Trophoblast cell (in vitro differentiated cells and primary cell): Measurements from ENCODE around the gene TSPOAP1.

Source experiments
- DNase-seq, 2 donors: peaks; one replicate each; pipeline ENCODE4 v3.0.0-alpha.2; 2016
- H2AFZ ChIP-seq: 2 replicates; pipeline ENCODE4 v1.6.1; 2013; ENCODE audit warnings: low read length, moderate library complexity, mild to moderate bottlenecking; ENCODE audit not compliant: insufficient read depth, poor library complexity
- H2AK5ac ChIP-seq: 2 replicates; pipeline ENCODE4 v1.6.1; 2013; ENCODE audit warnings: mild to moderate bottlenecking, low read length
- H2BK120ac ChIP-seq: 2 replicates; pipeline ENCODE4 v1.6.1; 2013; ENCODE audit warnings: low read length, mild to moderate bottlenecking, moderate library complexity; ENCODE audit not compliant: insufficient read depth, poor library complexity
- H2BK12ac ChIP-seq: 2 replicates; pipeline ENCODE4 v1.6.1; 2013; ENCODE audit warnings: mild to moderate bottlenecking, low read length, moderate library complexity
- H2BK5ac ChIP-seq: 2 replicates; pipeline ENCODE4 v1.6.1; 2013; ENCODE audit warnings: low read length, low read depth, moderate library complexity, mild to moderate bottlenecking; ENCODE audit not compliant: poor library complexity
- H3K14ac ChIP-seq: 2 replicates; pipeline ENCODE4 v1.6.1; 2013; ENCODE audit warnings: mild to moderate bottlenecking, low read length
- H3K18ac ChIP-seq: 2 replicates; pipeline ENCODE4 v1.6.1; 2013; ENCODE audit warnings: mild to moderate bottlenecking, low read length
- H3K23ac ChIP-seq: 2 replicates; pipeline ENCODE4 v1.6.1; 2013; ENCODE audit warnings: low read length
- H3K27ac ChIP-seq: 2 replicates; pipeline ENCODE4 v1.5.1; 2013; ENCODE audit warnings: low read depth, mild to moderate bottlenecking, inconsistent platforms, low read length, moderate library complexity
- H3K27me3 ChIP-seq: 2 replicates; pipeline ENCODE4 v1.6.1; 2013; ENCODE audit warnings: inconsistent platforms, mild to moderate bottlenecking, low read length, moderate library complexity; ENCODE audit not compliant: insufficient read depth
- H3K36me3 ChIP-seq, 2 experiments: 1 replicate in 1 of 2; 2 replicates in 1 of 2; pipeline ENCODE4 v1.6.1; 2013; ENCODE audit warnings: low read length in 2 of 2, mild to moderate bottlenecking in 2 of 2, moderate library complexity in 1 of 2; ENCODE audit not compliant: insufficient read depth in 2 of 2, control insufficient read depth in 1 of 2
- H3K4ac ChIP-seq: 2 replicates; pipeline ENCODE4 v1.6.1; 2013; ENCODE audit warnings: low read depth, mild to moderate bottlenecking, low read length, moderate library complexity
- H3K4me1 ChIP-seq, 2 experiments: 1 replicate in 1 of 2; 2 replicates in 1 of 2; pipeline ENCODE4 v1.6.1; 2013; ENCODE audit warnings: low read length in 2 of 2, mild to moderate bottlenecking in 2 of 2, moderate library complexity in 1 of 2; ENCODE audit not compliant: insufficient read depth in 2 of 2, control insufficient read depth in 1 of 2
- H3K4me2 ChIP-seq: 2 replicates; pipeline ENCODE4 v1.6.1; 2013; ENCODE audit warnings: inconsistent platforms, mild to moderate bottlenecking, low read length, moderate library complexity
- H3K4me3 ChIP-seq: 2 replicates; pipeline ENCODE4 v1.5.1; 2013; ENCODE audit warnings: mild to moderate bottlenecking, low read depth, low read length, inconsistent platforms
- H3K79me1 ChIP-seq: one replicate; pipeline ENCODE4 v1.6.1; 2013; ENCODE audit warnings: low read length
- H3K79me2 ChIP-seq: 2 replicates; pipeline ENCODE4 v1.6.1; 2013; ENCODE audit warnings: low read length, mild to moderate bottlenecking; ENCODE audit not compliant: control insufficient read depth, insufficient read depth, poor library complexity
- H3K9ac ChIP-seq: 2 replicates; pipeline ENCODE4 v1.6.1; 2013; ENCODE audit warnings: mild to moderate bottlenecking, low read length
- H3K9me3 ChIP-seq: 2 replicates; pipeline ENCODE4 v1.6.1; 2013; ENCODE audit warnings: low read depth, mild to moderate bottlenecking, control low read depth, inconsistent platforms, low read length; ENCODE audit not compliant: insufficient read depth
- H4K12ac ChIP-seq: 2 replicates; pipeline ENCODE4 v1.6.1; 2013; ENCODE audit warnings: low read depth, mild to moderate bottlenecking, low read length, moderate library complexity
- H4K8ac ChIP-seq: 2 replicates; pipeline ENCODE4 v1.6.1; 2013; ENCODE audit warnings: low read depth, mild to moderate bottlenecking, low read length, moderate library complexity
- H4K91ac ChIP-seq: one replicate; pipeline ENCODE4 v1.6.1; 2013; ENCODE audit warnings: low read depth, mild to moderate bottlenecking, low read length, moderate library complexity
- WGBS: extraction: QIAGEN DNeasy Blood & Tissue Kit; methylation state at CpG from one replicate; pipeline ENCODE4 v1.1.7; 2013; ENCODE audit warnings: missing lambda C conversion rate; ENCODE audit not compliant: insufficient read length, insufficient coverage; ENCODE audit errors: extremely low coverage; 5-methylcytosine and 5-hydroxymethylcytosine counted together

TSPOAP1 gene

DNA sequence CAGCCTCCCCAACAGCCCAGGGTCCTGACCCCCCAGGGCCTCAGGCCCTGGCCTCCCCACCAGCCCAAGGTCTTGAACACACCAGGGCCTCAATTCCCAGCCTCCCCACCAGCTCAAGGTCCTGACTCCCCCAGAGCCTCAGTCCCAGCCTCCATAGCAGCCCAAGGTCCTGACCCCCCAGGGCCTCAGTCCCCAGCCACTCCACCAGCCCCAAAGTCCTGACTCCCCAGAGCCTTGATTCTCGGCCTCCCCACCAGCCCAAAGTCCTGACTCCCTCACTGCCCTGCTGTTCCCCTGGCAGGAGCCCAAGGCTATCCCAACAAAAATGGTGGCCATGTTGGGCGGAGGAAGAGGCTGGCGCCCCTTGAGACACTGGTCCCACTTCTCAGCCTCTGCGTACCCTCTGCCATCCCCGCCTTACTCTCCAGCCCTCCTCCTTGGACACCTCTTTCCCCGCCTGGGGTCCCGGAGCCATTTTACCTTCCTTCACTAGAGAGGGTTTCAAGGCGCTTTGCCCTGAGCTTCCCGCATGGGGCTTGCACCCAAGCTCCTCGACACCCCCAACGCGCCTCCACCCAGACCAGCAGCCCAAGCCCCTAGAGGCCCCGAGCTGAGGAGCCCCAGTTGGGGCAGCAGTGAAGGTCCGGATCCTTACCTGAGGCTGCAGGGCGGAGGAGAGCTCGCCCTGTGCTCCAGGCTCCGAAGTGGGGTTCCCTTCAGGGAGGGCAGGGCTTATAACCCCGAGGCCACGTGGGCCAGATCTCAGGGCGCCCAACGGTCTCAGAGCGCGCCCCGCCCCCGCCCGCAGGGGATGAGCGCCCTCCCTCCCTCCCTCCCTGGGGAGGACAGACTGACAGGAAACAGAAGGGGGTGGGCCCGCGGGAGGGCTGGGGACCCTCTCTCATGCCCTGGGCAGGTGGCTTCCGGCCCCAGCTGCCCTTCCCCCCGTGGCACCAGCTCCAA lies 3.5 kb upstream of the TSPOAP1 start:
- DNase-seq, result no peak
- Histone ChIP-seq H2BK12ac (no peak overlapping the region), H3K4me1 (peaks cover 15 to 21% of the 10 kb centered on the region in 2 experiments), H4K91ac (peak overlapping the region; percentile 27), H4K12ac (no peak overlapping the region), H3K27ac (no peak overlapping the region), H3K9me3 (no peaks in the 10 kb centered on the region), H3K4ac (no peak overlapping the region), H3K4me2 (no peak overlapping the region), H3K79me1 (peaks cover 8% of the 10 kb centered on the region), H4K8ac (no peak overlapping the region), H2AK5ac (no peak overlapping the region), H2BK5ac (no peak overlapping the region), H2AFZ (no peak overlapping the region), H3K79me2 (no peaks in the 10 kb centered on the region), H2BK120ac (no peak overlapping the region), H3K23ac (no peak overlapping the region), H3K27me3 (no peaks in the 10 kb centered on the region), H3K36me3 (no peaks in the 10 kb centered on the region), H3K14ac (no peak overlapping the region), H3K18ac (no peak overlapping the region), H3K9ac (no peak overlapping the region), H3K4me3 (no peak overlapping the region)
- no CpG with 5 or more reads among the region's 31 CpGs for WGBS

DNA sequence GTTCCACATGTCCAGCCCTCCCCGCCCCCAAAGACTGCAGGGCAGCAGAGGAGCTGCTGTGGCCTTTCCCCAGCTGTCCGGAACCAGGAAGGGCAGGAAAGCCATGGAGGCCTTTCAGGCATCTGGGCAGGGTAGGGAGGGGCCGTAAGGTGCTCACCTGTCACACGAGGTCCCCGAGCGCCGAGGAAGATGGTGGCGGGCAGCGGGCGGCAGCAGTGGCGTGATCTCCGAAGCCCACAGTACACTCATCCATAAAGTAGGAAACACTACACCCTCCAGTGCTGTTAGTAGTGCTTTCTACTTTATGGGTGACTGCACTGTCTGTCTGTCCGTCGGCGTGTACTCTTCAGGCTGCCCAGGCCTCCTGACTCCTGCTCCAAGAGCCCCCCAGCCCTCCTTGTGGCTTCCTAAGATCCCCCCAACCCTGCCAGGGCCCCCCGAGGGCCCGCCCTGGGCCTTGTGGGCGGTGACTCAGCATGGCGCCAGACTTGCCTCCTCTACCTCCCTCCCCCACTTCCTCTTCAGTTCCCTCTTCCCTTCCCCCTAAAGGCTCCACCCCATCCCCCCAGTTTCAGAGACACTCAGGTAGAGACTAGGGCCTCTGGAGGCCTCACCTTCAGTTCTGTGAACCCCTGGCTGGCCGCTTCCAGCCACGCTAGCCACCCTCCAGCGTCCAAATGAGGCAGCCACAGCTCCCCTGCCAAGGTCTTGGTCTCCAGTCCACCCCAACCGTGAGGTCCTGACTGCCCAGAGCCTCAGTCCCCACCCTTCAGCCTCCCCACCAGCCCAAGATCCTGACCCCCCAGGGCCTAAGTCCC lies 2.6 kb upstream of the TSPOAP1 start:
- Histone ChIP-seq H3K23ac (no peak overlapping the region), H2BK12ac (no peak overlapping the region), H4K12ac (no peak overlapping the region), H2BK120ac (no peak overlapping the region), H3K14ac (no peak overlapping the region), H3K4me3 (no peak overlapping the region), H2AK5ac (peak overlapping the region; percentile 35), H3K4me1 (peaks cover 8 to 13% of the 10 kb centered on the region in 2 experiments), H3K9ac (no peak overlapping the region), H4K8ac (no peak overlapping the region), H4K91ac (peak overlapping the region; percentile 27), H2AFZ (no peak overlapping the region), H3K27ac (no peak overlapping the region), H3K4ac (no peak overlapping the region), H3K27me3 (no peaks in the 10 kb centered on the region), H3K9me3 (no peaks in the 10 kb centered on the region), H3K79me1 (peaks cover 6% of the 10 kb centered on the region), H3K4me2 (no peak overlapping the region), H3K36me3 (no peaks in the 10 kb centered on the region), H3K79me2 (no peaks in the 10 kb centered on the region), H2BK5ac (no peak overlapping the region), H3K18ac (no peak overlapping the region)
- no peak for DNase-seq
- WGBS, result no CpG with 5 or more reads among the region's 23 CpGs

DNA sequence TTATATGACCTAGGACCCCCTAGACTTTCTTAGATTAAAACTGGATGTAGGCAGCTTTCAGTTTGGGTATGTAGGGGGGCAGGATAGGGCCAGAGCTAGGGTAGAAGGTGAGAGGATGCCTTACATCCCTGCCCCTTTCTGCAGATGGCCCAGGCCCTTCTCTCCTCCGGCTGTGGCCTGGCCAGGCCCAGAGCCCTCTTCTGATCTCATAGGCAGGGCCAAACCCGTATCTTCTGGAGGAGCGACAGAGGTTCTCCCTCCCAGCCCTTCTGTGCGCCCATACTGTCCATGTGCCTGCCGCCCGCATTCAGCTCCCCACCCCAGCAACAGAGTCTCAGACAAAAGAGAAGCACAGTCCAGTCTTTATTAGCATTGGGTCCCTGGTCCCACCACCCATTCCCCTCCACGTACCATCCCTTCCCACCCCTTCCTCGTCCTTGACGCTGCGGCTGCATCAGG lies 2.0 kb upstream of the TSPOAP1 start:
- no peak for DNase-seq
- no CpG with 5 or more reads among the region's 10 CpGs for WGBS
- no peak overlapping the region for H3K4me3 ChIP-seq

DNA sequence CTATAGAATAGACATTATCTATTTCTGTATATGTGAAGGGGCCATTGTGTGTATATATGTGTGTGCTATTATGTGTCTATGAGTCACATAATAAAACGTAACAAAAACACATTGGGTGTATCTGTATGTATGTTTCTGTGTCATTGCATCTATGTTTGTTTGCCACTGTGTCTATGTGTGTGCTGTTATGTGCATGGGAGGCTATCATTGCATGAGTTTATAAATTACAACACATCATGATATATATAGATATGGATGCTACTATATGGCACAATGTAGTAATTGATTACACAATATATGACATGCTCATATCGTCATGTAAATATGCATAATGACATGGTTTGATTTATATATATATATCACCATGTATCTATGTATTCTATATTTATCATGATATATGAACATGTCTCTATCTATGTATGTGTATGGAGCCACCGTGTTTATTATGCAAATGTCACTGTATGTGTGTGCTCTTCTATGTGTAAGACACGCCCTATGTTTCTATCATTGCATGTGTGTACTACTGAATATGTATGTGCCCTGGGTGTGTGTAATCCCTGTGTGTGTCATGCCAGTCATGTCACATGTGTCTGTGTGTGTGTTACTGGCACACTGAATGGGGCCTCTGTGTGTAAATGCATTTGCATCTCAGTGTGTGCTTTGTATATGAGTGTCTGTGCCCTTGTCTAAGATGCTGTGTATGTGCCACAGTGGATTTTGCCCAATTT lies 1.4 kb upstream of the TSPOAP1 start:
- WGBS, result no CpG with 5 or more reads among the region's 4 CpGs
- H4K8ac ChIP-seq, result no peak overlapping the region

More for the DNA sequence above, 2.0 kb upstream of the TSPOAP1 start:
- Histone ChIP-seq H3K9ac (no peak overlapping the region), H3K4ac (no peak overlapping the region), H3K18ac (no peak overlapping the region), H3K14ac (no peak overlapping the region), H3K9me3 (no peaks in the 10 kb centered on the region), H3K79me2 (no peaks in the 10 kb centered on the region), H4K12ac (no peak overlapping the region), H2BK5ac (no peak overlapping the region), H3K36me3 (no peaks in the 10 kb centered on the region), H3K4me2 (no peak overlapping the region), H3K4me1 (peaks cover 10 to 12% of the 10 kb centered on the region in 2 experiments), H4K8ac (no peak overlapping the region), H3K23ac (no peak overlapping the region), H3K27me3 (no peaks in the 10 kb centered on the region), H2AFZ (no peak overlapping the region), H4K91ac (no peak overlapping the region), H3K79me1 (peaks cover 5% of the 10 kb centered on the region), H3K27ac (no peak overlapping the region), H2AK5ac (peak overlapping the region; percentile 35), H2BK120ac (no peak overlapping the region), H2BK12ac (no peak overlapping the region)

More for the DNA sequence above, 1.4 kb upstream of the TSPOAP1 start:
- no peak overlapping the region for H3K9ac ChIP-seq
- H2AFZ ChIP-seq, result no peak overlapping the region
- H3K4me1 ChIP-seq, result peaks cover 10 to 12% of the 10 kb centered on the region in 2 experiments
- H3K18ac ChIP-seq, result no peak overlapping the region
- no peak overlapping the region for H3K27ac ChIP-seq
- H3K4me3 ChIP-seq, result no peak overlapping the region
- no peaks in the 10 kb centered on the region for H3K36me3 ChIP-seq
- no peaks in the 10 kb centered on the region for H3K79me1 ChIP-seq
- no peaks in the 10 kb centered on the region for H3K9me3 ChIP-seq
- no peak overlapping the region for H2BK12ac ChIP-seq
- no peak overlapping the region for H2AK5ac ChIP-seq
- H3K79me2 ChIP-seq, result no peaks in the 10 kb centered on the region
- H3K4ac ChIP-seq, result no peak overlapping the region
- no peak for DNase-seq
- H3K27me3 ChIP-seq, result no peaks in the 10 kb centered on the region
- no peak overlapping the region for H4K91ac ChIP-seq
- H3K14ac ChIP-seq, result no peak overlapping the region
- H4K12ac ChIP-seq, result no peak overlapping the region
- no peak overlapping the region for H3K4me2 ChIP-seq
- H2BK120ac ChIP-seq, result no peak overlapping the region
- no peak overlapping the region for H3K23ac ChIP-seq
- no peak overlapping the region for H2BK5ac ChIP-seq
